Measurements from ENCODE around the gene IER2.
"Not testable (repeated sequence)": the region's sequence is repeated elsewhere in the genome, so short reads cannot be mapped to it uniquely, and the experiment has no call there.

Gene IER2

DNA sequence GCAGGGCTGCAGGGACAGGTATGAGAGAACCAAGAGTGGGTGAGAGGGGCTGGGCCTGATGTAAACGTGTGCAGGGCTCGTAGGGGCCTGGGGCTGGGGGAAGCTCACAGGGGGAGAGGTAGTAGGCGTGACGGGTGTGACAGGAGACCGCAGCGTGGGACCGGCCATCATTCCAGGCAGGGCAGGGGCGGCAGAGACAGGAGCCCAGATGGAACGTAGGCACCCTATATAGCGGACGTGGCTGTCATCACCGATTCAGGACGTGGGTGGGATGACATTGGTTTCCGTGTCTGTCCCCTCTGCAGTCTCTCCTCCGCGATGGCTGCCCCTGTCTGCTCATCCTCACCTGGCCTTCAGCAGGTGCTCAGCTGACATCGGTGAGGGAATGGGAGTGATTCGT, 48.4 kb downstream of the IER2 start:
- no peak for DNase-seq (ENCODE audit: low read depth, low spot score)

DNA sequence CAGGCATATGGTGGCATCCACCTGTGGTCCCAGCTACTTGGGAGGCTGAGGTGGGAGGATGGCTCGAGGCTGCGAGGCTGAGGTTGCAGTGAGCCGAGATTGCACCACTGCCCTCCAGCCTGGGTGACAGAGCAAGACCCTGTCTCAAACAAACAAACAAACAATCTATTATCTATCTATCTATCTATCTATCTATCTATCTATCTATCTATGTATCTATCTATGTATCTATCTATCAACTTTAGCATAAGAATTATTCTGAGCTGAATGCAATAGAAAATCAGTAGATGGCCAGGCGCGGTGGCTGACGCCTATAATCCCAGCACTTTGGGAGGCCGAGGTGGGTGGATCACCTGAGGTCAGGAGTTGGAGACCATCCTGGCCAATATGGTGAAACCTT, 51.9 kb downstream of the IER2 start:
- DNase-seq (ENCODE audit: low read depth, low spot score) = not testable (repeated sequence)

Measured in activated naive CD8-positive, alpha-beta T cell treated with anti-CD3 and anti-CD28 coated beads, Interleukin-2, amount 50 U/mL, for 16 hours (primary cell).